Measurements from ENCODE around the gene LRPAP1.
A peak's percentile ranks its signal among the peaks of the same experiment; 100 is the strongest.
"Not testable (repeated sequence)": the region's sequence is repeated elsewhere in the genome, so short reads cannot be mapped to it uniquely, and the experiment has no call there.

LRPAP1 gene, protein sequence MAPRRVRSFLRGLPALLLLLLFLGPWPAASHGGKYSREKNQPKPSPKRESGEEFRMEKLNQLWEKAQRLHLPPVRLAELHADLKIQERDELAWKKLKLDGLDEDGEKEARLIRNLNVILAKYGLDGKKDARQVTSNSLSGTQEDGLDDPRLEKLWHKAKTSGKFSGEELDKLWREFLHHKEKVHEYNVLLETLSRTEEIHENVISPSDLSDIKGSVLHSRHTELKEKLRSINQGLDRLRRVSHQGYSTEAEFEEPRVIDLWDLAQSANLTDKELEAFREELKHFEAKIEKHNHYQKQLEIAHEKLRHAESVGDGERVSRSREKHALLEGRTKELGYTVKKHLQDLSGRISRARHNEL

DNA sequence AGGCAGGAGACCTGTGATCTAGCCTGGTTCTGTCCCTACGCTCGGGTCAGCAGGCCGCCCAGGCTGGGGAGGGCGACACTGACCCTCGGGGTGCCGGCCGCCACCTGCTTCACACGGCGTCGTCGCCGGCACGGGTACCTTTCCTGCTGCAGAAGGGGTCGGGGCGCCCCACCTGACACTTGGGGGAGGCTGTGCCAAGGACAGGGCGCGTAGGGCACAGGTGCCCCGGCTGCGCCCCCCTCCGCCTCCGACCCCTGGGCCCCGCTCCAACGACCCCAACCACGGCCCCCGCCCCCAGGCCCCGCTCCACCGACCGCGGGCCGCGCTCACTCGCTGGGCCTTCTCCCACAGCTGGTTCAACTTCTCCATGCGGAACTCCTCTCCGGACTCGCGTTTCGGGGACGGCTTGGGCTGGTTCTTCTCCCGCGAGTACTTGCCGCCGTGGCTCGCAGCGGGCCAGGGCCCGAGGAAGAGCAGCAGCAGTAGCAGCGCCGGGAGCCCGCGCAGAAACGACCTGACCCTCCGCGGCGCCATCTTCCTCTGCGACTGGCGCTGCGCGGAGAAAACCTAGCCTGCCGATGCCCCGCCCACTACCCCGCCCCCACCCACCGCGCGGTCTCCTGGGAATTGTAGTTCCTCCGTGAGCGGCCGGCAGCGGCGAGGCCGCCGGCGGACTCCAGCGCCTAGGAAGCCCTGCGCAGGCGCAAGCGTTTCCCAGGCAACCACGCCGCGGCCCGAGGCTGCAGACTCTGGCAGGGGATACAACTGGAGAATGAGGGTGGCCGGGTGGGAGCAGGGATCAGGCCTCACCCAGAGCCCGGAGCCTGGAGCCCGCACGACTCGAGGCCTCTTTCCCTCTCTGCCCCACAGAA is at the start of gene LRPAP1:
LRPAP1 (minus strand) TSS at position 544 of the 872 bp plus-strand sequence; CDS start at position 534, 10 bp downstream.
- peak; percentile 84 for DNase-seq

DNA sequence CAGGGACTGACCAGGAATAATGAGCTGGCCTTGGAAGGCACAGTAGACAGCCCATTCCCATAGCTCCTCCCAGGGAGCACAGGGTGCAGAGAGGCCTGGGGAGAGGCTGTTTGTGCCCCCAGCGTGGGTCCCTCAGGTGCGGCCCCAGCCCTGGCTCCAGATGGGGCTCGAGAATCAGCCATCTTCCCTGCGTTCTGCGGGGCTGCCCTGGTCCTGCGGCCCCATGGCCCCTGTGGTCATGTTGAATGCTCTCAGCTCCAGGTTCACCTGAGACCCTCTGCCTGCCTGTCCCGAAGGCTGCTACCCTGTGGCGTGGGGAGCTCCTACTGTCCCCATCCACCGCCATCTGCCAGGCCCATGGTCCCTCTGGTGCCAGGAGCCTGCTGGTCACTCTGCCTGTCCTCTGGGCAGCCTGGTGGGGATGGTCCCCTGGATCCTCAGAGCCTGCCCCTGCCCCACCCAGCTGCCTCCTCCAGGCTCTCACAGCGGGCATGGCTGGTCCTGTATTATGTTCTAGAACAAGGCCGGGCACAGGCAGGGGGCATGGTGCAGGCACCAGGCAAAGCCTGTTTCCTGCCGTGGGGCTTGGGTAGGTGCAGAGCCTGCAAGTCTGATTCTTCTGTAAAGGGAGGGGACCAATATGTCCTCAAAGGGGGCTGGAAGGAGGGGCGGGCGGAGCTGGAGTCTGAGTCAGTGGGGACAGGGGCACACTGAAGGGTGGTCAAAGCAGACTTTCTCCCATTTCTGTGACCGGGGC is 49.3 kb upstream of the LRPAP1 start:
- not testable (repeated sequence) for DNase-seq

DNA sequence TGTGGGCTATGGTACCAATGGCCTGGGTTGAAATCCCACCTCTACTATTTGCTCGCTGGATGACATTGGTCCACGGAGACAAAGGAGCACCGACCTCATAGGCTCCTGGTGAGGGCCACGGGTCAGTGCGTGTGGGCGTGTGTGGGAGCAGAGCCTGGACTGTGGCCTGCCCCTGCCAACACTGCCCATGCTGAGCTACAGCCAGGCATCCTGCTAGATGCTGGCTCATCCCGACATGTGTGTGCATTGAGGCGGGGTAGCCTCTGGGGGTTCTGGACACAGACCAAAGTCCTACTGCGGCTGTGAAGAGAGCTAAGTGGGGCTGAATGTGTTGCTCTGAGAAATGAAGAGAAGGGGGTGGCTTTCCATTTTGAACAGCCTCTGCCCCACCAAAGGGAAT is 48.6 kb upstream of the LRPAP1 start:
- DNase-seq, result not testable (repeated sequence)

DNA sequence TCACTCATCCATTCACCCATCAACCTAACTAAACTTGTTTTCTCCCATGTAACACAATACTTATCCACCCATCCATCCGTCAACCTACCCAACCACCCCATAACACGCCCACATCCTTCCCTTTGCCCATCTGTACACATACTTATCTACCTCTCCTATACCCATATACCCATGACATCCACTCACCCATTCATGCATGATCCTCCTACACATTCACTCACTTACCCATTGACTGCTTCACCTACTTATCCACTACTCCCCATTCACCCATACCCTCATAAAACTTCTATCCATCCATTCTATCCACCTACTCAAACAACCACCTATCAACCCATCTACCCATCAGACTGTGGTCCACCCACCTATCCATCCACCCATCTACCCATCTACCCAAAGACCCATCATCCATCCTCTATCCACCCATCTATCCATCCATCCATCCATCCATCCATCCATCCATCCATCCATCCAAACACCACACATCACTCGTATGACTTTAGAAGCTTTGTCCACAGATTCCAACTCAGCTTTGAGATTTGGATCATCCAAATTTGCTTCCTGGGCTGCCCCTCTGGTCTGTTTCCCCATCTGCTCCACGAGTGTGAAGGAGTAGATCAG is 46.4 kb upstream of the LRPAP1 start:
- DNase-seq, result not testable (repeated sequence)

DNA sequence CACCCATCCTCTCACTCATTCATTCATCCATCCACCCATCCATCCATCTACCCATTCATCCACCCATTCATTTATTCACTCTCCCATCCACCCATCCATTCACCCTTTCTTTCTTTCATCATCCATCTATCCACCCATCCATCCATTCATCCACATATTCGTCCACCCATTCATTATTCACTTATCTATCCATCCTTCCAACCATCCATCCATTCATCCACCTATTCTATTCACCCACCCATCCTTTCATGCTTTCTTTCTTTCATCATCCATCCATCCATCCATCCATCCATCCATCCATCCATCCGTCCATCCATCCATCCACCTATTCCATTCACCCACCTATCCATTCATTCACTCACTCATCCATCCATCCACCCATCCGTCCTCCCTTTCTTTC is 45.8 kb upstream of the LRPAP1 start:
- not testable (repeated sequence) for DNase-seq

DNA sequence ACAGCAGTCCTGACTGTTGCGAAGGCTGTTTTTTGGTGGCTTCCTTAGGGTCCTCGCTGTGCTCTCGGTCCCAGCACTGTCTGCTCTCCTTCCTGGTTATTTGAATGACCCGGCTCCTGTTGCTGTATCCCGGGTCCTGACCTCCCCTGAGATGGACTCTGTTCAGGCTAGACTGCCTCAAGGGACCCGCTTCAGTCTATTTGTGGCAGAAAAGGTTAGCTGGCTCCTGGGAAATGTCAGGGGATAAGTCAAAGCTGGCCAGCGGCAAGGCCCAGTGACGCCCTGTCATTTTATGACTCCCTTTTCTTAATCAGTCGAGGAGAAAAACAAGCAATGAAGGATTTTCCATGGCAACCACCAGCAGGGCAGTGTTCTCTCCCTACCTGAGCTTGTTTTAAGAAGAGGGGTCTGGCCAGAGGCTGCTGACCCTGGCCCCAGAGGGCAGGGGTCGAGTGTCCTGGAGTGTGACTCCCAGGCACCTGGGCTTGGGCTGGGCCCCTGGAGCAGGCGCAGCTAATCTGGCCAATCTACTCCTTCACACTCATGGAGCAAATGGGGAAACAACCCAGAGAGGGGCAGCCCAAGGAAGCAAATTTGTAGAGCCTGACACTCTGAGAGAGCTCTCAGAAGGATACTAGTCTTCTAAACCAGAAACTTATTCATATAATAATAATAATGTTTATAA is 45.1 kb upstream of the LRPAP1 start:
- DNase-seq, result not testable (repeated sequence)

DNA sequence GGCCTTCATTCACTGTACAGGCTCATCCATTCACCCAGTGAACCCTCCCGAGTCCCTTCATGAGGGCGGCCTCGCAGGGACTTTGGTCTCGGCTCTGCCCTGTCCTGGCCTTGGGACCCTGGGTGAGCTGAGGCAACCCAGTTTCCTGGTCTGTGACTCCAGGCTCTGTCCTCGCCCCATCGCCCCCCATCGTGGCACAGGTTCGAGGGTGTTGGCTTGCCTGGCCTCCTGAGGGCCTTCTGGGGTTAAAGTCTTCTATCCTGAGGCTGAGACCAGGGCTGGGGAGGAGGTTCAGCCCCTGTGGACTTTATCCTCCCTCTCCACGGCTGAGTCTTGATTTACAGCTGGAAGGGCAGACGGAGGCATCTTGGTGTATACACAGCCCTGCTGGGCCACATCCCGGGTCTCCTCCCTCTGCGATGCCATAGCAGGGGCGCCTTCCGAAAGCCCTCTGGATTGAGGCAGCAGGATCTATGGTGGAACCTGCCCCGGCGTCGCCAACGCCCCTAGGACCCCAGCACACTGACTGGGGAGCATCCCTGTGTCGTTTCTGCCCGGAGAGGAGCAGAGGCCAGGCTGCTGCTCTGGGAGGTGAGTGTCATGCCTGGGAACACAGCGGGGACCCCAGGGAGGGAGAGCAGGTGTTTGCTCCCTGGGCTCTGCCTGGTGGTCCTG is 44.4 kb upstream of the LRPAP1 start:
- DNase-seq, result not testable (repeated sequence)

DNA sequence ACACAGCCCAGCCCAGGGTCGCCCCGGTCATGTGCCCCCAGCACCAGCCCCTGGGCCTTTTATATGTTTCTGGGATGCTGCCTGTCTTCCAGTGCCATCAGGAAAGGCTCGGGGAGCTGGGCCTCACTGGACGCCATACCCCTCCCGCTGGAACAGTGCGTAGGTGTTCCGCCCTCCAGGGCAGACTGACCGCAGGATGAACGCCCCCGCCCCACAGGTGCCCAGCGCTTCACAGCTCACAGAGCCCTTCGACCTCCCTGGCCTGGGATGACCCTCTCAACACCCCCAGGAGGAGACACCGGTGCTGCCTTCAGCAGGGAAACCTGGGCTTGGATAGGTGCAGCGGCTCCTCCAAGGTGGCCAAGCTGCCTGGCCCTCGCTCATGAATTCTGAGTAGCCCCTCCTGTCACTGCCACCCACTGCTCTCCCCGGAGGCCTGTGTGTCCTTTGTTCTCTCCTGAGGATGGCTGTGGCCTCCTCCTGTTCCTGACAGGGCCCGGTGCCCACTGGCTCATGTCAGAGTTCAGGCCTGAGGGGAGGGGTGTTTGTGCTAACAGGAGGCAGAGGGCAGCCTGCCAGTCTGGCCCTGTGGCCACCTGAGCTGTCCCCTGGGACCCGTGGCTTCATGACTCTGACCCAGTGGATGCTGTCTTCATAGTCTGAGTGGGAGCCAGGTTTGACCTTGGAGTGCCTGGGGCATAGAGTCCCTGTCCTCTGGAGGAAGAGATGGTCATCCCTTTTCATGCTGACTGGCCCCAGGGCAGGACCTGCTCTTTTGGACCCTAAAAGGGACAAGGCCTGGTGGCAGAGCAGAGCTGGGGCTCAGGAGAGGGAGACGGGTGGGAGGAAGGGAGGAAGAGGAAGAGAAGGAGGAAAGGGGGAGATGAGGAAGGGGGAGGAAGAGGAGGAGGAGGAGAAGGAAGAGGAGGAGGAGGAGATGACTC is 43.5 kb upstream of the LRPAP1 start:
- not testable (repeated sequence) for DNase-seq

DNA sequence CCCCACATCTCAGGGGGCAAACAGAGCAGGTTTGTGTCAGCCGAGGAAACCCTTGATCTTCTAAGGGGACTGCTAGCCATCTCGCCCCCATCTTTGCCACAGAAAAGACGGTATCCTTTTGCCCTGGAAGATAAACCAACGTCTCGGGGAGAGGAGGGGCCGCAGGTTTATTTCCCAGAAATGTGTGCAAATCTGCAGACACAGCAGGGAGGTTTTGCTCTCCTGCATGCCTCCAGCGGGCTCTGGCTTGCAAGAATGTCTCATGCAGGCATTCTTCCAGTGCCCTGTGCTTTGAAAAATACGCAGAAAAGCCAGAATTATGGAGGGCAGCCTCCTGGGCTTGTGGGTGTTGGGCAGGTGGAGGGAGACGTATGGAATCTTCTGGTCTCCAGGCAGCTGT is 42.6 kb upstream of the LRPAP1 start:
- not testable (repeated sequence) for DNase-seq

DNA sequence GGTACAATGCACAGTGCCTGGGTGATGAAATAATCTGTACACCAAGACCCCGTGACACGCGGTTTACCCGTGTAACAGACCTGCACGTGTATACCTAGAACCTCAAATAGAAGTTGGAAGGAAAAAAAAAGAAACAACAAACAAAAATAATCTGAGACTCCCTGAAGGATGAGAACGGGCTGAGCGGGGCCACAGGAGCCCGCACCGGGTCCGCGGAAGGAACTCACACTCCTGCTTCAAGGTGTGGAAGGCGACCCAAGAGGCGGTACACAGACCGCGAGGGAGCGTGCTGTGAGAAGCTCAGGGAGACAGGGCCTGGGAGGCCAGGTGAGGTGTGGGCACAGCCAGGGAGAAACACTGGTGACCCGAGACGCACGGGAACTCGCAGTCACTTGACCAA is 42.1 kb upstream of the LRPAP1 start:
- DNase-seq, result not testable (repeated sequence)

DNA sequence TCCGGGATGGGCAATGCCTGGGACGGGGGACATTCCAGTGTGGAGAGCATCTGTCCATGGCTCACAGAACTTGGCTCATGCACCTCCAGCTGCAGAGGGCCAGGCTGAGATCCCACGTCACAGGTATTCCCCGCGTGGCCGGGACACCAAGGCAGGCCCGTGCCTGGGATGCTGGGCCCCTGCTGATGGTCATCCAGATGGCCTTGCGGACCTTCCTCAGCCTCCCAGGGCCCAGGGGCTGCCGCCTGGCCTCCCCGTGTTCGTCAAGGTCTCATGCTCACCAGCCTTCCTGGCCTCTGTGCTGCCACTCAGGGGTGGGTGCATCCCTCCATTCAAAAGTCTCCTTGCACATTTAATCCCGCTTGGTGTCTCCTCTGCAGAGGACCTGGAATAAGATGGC is 40.9 kb upstream of the LRPAP1 start:
- DNase-seq, result no peak

DNA sequence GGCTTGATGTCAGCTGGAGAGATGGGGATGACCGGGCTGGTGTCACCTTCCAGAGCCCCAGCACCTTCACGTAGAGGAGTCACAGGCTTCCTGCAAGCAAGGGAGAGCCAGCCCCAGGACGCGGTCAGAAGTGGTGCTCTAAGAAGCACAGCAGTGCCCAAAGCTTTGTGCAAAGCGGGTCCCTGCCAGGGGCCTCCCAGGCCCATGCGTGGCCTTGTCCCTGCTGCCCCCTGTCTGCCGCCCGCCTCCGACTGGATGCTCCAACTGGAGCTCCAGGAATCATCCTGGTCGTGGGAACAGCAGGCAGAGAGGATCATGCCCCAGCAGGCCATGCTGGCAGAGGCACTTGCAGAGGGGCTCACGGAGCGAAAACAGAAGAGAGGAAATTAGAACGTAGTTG is 40.1 kb upstream of the LRPAP1 start:
- DNase-seq, result no peak

DNA sequence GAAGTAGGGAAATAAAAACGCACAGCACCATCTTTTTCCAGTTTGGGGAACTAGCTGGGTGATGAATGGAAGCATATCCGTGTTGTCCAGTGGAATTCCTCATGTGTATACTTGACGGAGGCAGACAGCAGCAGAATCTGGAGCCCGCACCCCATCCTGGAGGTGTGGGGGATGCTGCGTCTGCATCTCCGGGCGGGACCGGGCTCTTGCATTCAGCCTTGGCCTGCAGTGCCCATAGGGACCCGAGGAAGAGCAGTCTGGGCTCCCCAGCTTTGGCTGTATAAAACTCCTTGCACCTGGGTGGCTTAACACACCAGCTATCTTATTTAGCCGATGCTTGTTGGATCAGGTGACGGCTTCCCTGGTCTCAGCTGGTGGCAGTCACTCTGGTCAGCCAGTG is 39.7 kb upstream of the LRPAP1 start:
- no peak for DNase-seq

DNA sequence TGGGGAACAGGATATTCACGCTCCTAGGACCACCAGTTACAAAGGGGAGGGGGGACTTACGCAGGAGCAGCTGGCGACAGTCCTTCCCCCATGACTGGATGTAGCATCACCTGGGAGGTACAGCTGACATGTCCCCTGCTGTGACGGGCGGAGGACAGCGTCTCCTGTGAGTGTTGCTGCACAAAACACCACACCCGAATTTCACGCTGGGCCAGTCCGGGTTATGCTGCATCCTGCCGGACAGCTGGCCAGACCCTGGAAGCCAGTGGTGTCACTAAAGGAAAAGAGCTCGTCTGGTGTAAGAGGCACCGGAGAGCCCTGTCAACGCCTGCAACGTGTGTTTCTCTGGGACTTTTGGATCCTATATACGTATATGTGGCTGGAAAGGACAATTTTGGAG is 38.7 kb upstream of the LRPAP1 start:
- not testable (repeated sequence) for DNase-seq

DNA sequence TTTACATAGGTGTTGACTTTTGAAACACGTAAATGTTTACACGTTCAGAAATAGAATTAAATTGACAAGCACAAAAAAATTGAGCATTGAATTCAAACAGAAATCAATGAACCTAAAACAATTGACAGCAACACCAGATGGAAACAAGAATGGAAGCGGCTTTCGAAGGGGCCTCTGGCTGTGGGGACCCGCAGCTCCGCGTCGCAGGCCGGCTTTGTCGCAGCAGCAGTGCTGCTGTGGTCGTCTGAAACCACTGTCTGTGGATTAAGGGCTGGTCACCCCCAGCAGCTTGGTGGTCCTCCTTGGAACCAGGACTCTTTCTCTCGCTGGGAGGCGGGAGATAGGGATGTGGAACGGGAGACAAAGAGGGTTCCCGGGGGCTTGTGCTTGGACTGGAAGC is 37.4 kb upstream of the LRPAP1 start:
- not testable (repeated sequence) for DNase-seq

DNA sequence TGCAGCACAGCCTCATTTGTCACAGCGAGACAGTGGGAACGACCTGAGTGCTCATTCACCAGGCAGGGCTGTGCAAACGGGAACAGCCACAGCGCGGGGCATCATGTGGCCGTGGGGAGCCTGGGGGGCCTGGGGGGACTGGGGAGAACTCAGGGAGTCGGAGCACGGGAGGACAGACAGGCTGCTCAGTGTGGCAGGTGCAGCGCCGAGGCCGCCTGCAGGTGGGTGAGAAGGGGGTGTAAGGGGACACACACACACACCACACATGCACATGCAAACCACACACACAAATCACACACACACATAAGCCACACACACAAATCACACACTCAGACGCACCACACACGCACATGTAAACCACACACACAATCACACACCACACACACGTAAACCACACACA is 34.5 kb upstream of the LRPAP1 start:
- DNase-seq, result not testable (repeated sequence)

DNA sequence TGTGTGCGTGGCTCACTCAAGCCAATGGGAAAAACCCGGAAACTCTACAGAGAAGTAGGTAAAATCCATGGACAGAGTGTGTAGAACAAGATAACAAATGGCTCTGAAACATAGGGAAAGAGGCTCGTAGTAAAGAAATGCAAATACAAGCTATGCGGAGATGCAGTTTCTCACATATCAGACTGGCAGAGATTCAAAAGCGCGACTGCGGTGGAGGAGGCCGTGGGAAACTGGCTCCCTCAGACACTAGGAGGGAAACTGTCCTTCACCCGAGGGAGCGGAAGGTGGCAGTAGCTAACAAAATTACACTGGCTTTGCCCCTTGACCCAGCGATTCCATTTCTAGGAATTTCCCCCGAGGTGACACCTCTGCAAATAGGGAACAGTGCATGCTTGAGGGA is 34.1 kb upstream of the LRPAP1 start:
- not testable (repeated sequence) for DNase-seq

DNA sequence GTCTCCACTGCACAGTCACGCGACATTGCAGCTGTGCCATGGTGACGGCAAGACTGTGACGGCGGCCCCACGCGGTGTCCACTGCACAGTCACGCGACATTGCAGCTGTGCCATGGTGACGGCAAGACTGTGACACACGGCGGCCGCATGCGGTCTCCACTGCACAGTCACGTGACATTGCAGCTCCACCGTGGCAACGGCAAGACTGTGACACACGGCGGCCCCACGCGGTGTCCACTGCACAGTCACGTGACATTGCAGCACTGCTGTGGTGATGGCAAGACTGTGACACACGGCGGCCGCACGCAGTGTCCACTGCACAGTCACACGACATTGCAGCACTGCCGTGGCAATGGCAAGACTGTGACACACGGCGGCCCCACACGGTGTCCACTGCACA is 32.7 kb upstream of the LRPAP1 start:
- not testable (repeated sequence) for DNase-seq

DNA sequence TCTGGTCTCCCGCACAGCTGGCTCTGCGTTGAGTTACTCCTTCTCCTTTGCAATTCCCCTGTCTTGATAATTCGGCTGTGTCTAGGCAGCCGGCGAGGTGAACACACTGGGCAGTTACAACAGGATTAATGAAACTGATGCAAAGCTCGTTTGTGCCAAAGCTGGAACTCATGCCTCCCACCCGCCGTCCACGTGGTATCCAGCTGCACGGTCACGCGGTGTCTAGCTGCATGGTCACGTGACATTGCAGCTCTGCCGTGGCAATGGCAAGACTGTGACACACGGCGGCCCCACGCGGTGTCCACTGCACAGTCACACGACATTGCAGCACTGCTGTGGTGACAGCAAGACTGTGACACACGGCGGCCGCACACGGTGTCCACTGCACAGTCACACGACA is 31.2 kb upstream of the LRPAP1 start:
- no peak for DNase-seq

DNA sequence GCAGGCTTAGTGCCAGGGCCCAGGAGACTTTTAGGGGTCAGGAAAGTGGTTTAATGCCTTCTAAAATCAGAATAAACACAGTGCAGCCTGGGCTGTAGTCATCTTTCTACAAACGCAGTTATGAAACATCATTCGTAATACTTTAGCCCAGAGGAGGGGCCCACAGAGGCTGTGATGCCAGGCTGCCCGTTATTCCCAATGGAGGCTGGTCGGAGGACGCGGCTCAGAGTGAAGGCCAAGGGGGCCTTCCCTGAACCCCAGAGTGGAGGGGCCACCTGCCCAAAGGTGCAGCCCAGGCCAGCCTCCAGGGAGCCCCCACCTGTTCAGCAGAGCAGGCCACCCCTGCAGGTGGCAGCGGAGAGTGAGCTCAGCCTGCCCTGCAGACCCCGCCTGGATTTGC is 29.9 kb upstream of the LRPAP1 start:
- DNase-seq, result not testable (repeated sequence)
